Pancreas (tissue), 10 donors: Measurements from ENCODE around the gene TNFSF8. TPM values are rescaled to one million over a fixed set of nuclear protein-coding genes. Genes with fewer than 3 reads are reported as not detected.

Source experiments
- ATAC-seq, 4 donors: fragments of 200-7000 bp; cut with Tn5 transposase; one replicate each; pipeline versions ENCODE4 v1.8.0 to v1.9.1; 2020; ENCODE audit warnings: mild to moderate bottlenecking in 4 of 4, moderate library complexity in 4 of 4
- DNase-seq, 6 donors: peaks; one replicate each; pipeline ENCODE4 v3.0.0-alpha.2; 2020
- FAIRE-seq: peaks from 2 replicates; lab custom pipeline; 2012; peaks lifted over from hg19 to GRCh38; lab: Jason Lieb, UNC
- H3K27ac ChIP-seq, 4 donors: fragments of 200-600 bp; sonication (generic); 1 replicate in 3 of 4; 2 replicates in 1 of 4; pipeline versions ENCODE4 v1.5.0 to v1.8.0; 2020
- H3K27me3 ChIP-seq, 4 donors: fragments of 200-600 bp; one replicate each; pipeline ENCODE4 v1.8.0; 2021
- H3K36me3 ChIP-seq, 3 donors: fragments of 200-600 bp; sonication (generic) in 1 of 3; one replicate each; pipeline versions ENCODE4 v1.5.0 to v1.8.0; 2020 to 2021
- H3K4me1 ChIP-seq, 3 donors: fragments of 200-600 bp; one replicate each; pipeline ENCODE4 v1.8.0; 2021
- H3K4me3 ChIP-seq, 4 donors: fragments of 200-600 bp; sonication (generic) in 2 of 4; one replicate each; pipeline versions ENCODE4 v1.5.0 to v1.8.0; 2020 to 2021
- H3K9me3 ChIP-seq, 4 donors: fragments of 200-600 bp; one replicate each; pipeline ENCODE4 v1.8.0; 2021
- WGBS, 2 donors: extraction: QIAGEN DNeasy Blood & Tissue Kit; methylation state at CpG; one replicate each; pipeline ENCODE4 v1.1.7; 2013; 5-methylcytosine and 5-hydroxymethylcytosine counted together
- intact Hi-C, 3 donors: fragments of 100-400 bp; cut with DNase I; formaldehyde crosslinking; loops; one replicate each; pipeline versions ENCODE4 v1.11.1 to v1.14.2; 2022
- polyA plus RNA-seq, 2 donors: library from polyadenylated mRNA; stranded (reverse); fragments of 200-250 nt; gene quantifications; one replicate each; pipeline ENCODE4 v1.2.3, GENCODE V29; 2013
- total RNA-seq, 6 donors: library from RNA; stranded (reverse); fragmentation: NEBNext Ultra II Directional in 4 of 6; extraction: Animal tissue kit (Norgen Biotek cat#: 25700) in 4 of 6; gene quantifications; one replicate each; pipeline versions ENCODE4 v1.2.1 to v1.2.4, GENCODE V29; 2021 to 2023
- TF ChIP-seq, protein P1 (sequence below), 4 donors: fragments of 200-600 bp; sonication (generic) in 3 of 4; IDR thresholded peaks; one replicate each; pipeline versions ENCODE4 v1.5.0 to v1.8.0; 2021; ENCODE audit warnings: antibody characterized with exemption in 4 of 4
- donor health status: healthy with polysubstance abuse.
- donor health status: DM: no; HTN: no; CAD: no; lungs with moderate emphysema.
- donor health status: DM: no; HTN: no; CAD: no.
- donor health status: control.
- donor health status: control.
- donor health status: Bipolar disorder and iron deficiency.
- donor health status: DM: yes; HTN: yes; CAD: no.
- donor health status: DM: no; HTN: no; CAD: no.
- donor health status: DM: no; HTN: no; CAD: no.
- donor health status: DM: yes; HTN: yes; CAD: no.

The TNFSF8 gene
- total and polyA plus RNA-seq, 8 donors, result 0.05 to 1.0 (median 0.31) TPM

DNA sequence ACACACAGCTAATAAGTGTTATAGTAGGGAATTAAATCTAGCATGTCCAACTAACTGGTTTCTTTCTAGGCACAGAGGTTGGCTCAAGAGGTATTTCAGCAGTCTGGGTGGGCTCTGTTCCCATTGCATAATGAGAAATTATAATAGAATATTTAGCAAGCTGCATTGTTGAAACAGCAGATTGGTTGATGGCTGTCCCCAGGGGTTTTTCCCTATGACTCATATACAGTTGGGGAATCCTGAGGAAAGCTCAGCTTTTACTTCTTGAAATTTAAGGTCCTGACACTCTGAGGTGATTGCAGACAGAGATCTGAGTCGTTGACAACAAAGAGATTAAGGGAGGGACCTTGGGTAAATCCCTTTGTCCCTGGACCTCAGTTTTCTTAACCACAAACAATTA lies 38.3 kb upstream of the TNFSF8 start:
- no peak overlapping the region for H3K27ac ChIP-seq
- TF ChIP-seq, protein P1, sequence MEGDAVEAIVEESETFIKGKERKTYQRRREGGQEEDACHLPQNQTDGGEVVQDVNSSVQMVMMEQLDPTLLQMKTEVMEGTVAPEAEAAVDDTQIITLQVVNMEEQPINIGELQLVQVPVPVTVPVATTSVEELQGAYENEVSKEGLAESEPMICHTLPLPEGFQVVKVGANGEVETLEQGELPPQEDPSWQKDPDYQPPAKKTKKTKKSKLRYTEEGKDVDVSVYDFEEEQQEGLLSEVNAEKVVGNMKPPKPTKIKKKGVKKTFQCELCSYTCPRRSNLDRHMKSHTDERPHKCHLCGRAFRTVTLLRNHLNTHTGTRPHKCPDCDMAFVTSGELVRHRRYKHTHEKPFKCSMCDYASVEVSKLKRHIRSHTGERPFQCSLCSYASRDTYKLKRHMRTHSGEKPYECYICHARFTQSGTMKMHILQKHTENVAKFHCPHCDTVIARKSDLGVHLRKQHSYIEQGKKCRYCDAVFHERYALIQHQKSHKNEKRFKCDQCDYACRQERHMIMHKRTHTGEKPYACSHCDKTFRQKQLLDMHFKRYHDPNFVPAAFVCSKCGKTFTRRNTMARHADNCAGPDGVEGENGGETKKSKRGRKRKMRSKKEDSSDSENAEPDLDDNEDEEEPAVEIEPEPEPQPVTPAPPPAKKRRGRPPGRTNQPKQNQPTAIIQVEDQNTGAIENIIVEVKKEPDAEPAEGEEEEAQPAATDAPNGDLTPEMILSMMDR (IDR thresholded peaks at IDR 0.05), result no peak
- WGBS, 2 donors, result 5 to 9% methylated on average over 1 of the region's 1 CpG
- no peak overlapping the region for H3K4me3 ChIP-seq
- DNase-seq (no peak), ATAC-seq (peak in 3 of 4 donors; percentile 21 to 72 (median 63)), FAIRE-seq (no peak)
- H3K4me1 ChIP-seq, result no peaks in the 10 kb centered on the region
- intact Hi-C loops, result no loop called here
- no peaks in the 10 kb centered on the region for H3K9me3 ChIP-seq
- peaks cover 0 to 3% (median 0%) of the 10 kb centered on the region in 4 donors for H3K27me3 ChIP-seq
- no peaks in the 10 kb centered on the region for H3K36me3 ChIP-seq

DNA sequence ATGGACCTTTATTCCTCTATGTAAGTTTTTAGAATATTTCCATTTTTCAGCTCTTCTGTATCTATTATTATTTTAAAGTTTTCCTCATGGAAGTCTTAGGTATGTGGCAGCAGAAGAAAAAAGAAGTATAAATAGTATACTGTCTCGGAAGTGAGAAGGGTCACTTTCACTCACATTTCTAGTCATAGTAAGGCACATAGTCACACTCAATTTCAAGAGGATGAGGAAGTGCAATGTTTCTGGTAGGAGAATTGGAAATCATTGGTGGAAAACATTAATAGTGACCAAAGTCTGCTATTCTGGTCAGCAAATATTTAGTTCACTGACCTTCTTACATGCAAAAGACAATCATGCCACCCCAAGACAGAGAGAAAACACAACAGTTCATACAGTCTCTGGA lies 35.2 kb upstream of the TNFSF8 start:
- DNase-seq (no peak), FAIRE-seq (no peak)

DNA sequence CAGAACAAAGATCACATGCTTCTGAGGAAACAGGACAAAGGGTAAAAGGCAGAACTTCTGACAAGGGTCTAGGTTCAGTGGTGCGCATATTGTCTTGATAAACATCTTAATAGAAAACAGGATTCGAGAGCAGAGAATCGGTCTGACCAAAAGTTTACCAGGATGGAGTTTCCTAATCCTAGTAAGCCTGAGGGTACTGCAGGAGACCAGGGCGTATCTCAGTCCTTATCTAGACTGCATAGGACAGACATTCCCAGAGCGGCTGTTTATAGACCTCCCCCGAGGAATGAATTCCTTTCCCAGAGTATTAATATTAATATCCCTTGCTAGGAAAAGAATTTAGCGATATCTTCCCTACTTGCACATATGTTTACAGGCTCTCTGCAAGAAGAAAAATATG lies 32.4 kb upstream of the TNFSF8 start:
- Histone ChIP-seq H3K4me3 (no peak overlapping the region), H3K9me3 (no peaks in the 10 kb centered on the region), H3K27ac (no peak overlapping the region), H3K36me3 (no peaks in the 10 kb centered on the region), H3K27me3 (peaks cover 0 to 3% (median 0%) of the 10 kb centered on the region in 4 donors), H3K4me1 (no peaks in the 10 kb centered on the region)
- 74 to 86% methylated on average over 7 of the region's 7 CpGs for WGBS, 2 donors
- no peak for DNase-seq
- intact Hi-C loops, result no loop called here
- TF ChIP-seq, protein P1 (IDR thresholded peaks at IDR 0.05), result no peak
- no peak for ATAC-seq
- FAIRE-seq, result no peak

More for the DNA sequence above, 35.2 kb upstream of the TNFSF8 start:
- WGBS, 2 donors, result 59 to 87% methylated on average over 1 of the region's 1 CpG
- Histone ChIP-seq H3K4me3 (no peak overlapping the region), H3K9me3 (no peaks in the 10 kb centered on the region), H3K27ac (no peak overlapping the region), H3K4me1 (no peaks in the 10 kb centered on the region), H3K27me3 (peaks cover 0 to 3% (median 0%) of the 10 kb centered on the region in 4 donors), H3K36me3 (no peaks in the 10 kb centered on the region)
- intact Hi-C loops, result no loop called here
- no peak for ATAC-seq
- TF ChIP-seq, protein P1 (IDR thresholded peaks at IDR 0.05), result no peak

DNA sequence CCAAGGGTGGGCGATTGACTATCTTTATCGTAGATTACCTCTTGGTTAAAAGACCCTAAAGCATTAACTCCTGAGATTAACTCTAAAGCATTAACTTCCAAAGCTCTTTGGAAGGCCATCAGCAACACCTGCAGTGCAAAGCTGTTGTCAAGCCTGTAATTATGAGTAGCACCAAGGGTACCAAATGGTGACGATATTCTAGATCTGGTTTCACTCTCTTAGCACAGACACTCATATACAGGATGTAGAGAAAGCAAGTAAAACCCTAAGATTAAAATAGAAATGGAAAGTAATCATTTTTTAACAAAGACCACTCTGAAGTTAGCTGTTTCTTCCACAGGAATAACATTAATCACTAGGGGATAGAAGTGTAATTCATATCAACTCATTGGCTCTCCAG lies 29.9 kb upstream of the TNFSF8 start:
- Histone ChIP-seq H3K36me3 (no peaks in the 10 kb centered on the region), H3K27me3 (peaks cover 0 to 3% (median 0%) of the 10 kb centered on the region in 4 donors), H3K27ac (no peak overlapping the region), H3K4me3 (no peak overlapping the region), H3K4me1 (no peaks in the 10 kb centered on the region), H3K9me3 (no peaks in the 10 kb centered on the region)
- intact Hi-C loops, result no loop called here
- ATAC-seq (no peak), FAIRE-seq (no peak), DNase-seq (no peak)
- TF ChIP-seq, protein P1 (IDR thresholded peaks at IDR 0.05), result no peak
- WGBS, 2 donors, result 52 to 55% methylated on average over 3 of the region's 3 CpGs

DNA sequence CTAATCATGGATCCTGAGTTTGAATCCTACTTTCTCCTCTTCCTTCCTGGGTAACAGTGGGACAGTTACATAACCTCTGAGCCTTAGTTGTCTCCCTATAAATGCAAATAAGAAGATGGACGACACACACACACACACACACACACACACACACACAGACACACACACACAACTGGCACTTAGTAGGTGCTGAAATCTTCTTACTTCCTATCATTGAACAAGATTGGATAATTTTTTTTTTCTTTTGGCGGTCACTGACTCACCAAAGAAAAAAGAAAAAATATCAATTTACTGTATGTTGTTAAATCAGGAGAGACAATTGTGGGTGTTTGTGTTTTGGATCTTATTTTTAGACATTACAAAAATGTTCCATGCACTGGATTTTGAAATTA lies 28.4 kb upstream of the TNFSF8 start:
- Histone ChIP-seq H3K36me3 (no peaks in the 10 kb centered on the region), H3K4me3 (no peak overlapping the region), H3K4me1 (no peaks in the 10 kb centered on the region), H3K27me3 (peaks cover 0 to under 1% (median 0%) of the 10 kb centered on the region in 4 donors), H3K27ac (no peak overlapping the region), H3K9me3 (no peaks in the 10 kb centered on the region)
- ATAC-seq (no peak), DNase-seq (no peak), FAIRE-seq (no peak)
- intact Hi-C loops, result no loop called here
- WGBS, 2 donors, result 66 to 77% methylated on average over 2 of the region's 2 CpGs
- TF ChIP-seq, protein P1 (IDR thresholded peaks at IDR 0.05), result no peak
